Measurements from ENCODE around the gene FBXO2.

GRCh38 chr1:11659748-11660147, 5.5 kb upstream of the FBXO2 start:
- no peak for TF ChIP-seq MAFK (IDR thresholded peaks at IDR 0.05; ENCODE audit: low read depth, low read length)
- TF ChIP-seq CTCF (conservative IDR thresholded peaks at IDR 0.05; ENCODE audit: low read depth, low read length) = no peak
- TF ChIP-seq POLR2A (IDR thresholded peaks at IDR 0.05; ENCODE audit: low read depth, low read length) = no peak
- TF ChIP-seq CEBPB (IDR thresholded peaks at IDR 0.05; ENCODE audit: low read depth, low read length) = no peak
- TF ChIP-seq MXI1 (IDR thresholded peaks at IDR 0.05; ENCODE audit: borderline replicate concordance, low read depth, low read length) = no peak
- TF ChIP-seq RCOR1 (IDR thresholded peaks at IDR 0.05; ENCODE audit: insufficient replicate concordance, low read length) = no peak
- no peak for TF ChIP-seq CHD1 (IDR thresholded peaks at IDR 0.05; ENCODE audit: low read depth, low read length)
- no peak for TF ChIP-seq NFE2L2 (IDR thresholded peaks at IDR 0.05; ENCODE audit: low read depth, low read length)
- TF ChIP-seq SMC3 (IDR thresholded peaks at IDR 0.05; ENCODE audit: low read depth, low read length) = no peak

Measured in IMR-90 (cell line).